ENCODE results near the gene MEFV. TPM values are rescaled to one million over a fixed set of nuclear protein-coding genes. Genes with fewer than 3 reads are reported as not detected.

MEFV gene
- total RNA-seq, 1 experiment from 2014 or later: 0.46 TPM

DNA sequence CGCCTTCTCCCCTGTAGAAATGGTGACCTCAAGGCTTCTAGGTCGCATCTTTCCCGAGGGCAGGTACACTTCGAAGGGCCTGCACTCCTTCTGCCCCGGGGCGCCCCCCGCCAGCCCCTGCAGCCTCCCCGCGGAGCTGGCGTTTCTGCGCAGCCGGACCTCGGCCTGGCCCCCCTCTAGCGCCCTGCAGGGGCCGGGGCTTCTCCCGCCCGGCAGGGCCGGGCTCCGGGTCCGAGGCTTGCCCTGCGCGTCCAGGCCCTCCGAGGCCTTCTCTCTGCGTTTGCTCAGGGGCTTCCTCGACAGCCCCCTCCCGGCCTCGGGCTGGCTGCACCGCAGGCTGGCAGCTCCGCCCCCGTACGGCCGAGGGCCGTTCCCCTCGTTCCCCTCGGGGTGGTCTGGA lies 2.1 kb downstream of the MEFV start:
- Histone ChIP-seq H3K9me3 (ENCODE audit: control insufficient read depth, insufficient read depth, low read depth, low read length) (no peaks in the 10 kb centered on the region), H3K4me3 (ENCODE audit: low read depth in 2 of 2, low read length in 2 of 2) (no peak overlapping the region), H3K36me3 (ENCODE audit: control insufficient read depth, insufficient read depth, low read length) (no peaks in the 10 kb centered on the region), H3K4me1 (ENCODE audit: control insufficient read depth, insufficient read depth, low read length) (no peaks in the 10 kb centered on the region), H3K27ac (ENCODE audit: low read length) (no peak overlapping the region), H3K27me3 (ENCODE audit: control insufficient read depth, insufficient read depth, low read length) (no peaks in the 10 kb centered on the region)
- in situ Hi-C loops (cut with HindIII; ENCODE audit: low pct_unique_long_range_greater_than_20kb, low sequenced_read_pairs) (no loop called here), intact Hi-C loops (cut with micrococcal nuclease; ENCODE audit: unreplicated experiment) (no loop called here)
- no peak for TF ChIP-seq SIN3A (IDR thresholded peaks at IDR 0.05; ENCODE audit: borderline replicate concordance, insufficient read depth, low read depth, low read length)
- TF ChIP-seq POLR2AphosphoS5 (IDR thresholded peaks at IDR 0.05; ENCODE audit: low read depth, low read length): no peak
- no peak for TF ChIP-seq REST (IDR thresholded peaks at IDR 0.05; ENCODE audit: insufficient read depth in 1 of 2, low read depth in 2 of 2, low read length in 1 of 2)
- TF ChIP-seq CTCF (IDR thresholded peaks at IDR 0.05): no peak
- no peak for TF ChIP-seq TCF7L2 (IDR thresholded peaks at IDR 0.05; ENCODE audit: low read depth, low read length)
- no TSS peak for BruUV-seq (replicated peaks)
- CTCF ChIA-PET: no interaction called here
- POLR2A ChIA-PET: no interaction called here
- no peak for ATAC-seq
- no peak for DNase-seq (ENCODE audit: low read depth, low spot score)

DNA sequence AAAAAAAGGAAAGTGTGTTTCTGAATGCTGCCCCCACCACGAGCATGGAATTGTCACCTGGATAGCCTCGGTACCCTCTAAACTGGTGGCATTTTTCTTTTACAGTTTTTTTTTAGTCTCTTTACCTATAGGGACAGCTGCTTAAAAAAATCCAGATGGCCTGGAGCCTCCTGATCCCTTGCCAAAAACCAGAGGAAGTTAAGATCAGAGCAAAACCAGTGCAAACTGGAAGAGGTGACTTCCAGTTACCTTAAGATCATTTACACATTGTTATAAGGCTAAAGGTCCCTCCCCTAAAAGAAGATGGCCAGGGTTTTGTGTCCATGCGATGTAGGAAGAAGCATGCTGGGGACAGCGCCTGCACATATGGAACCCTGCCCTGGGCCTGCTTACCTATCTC lies 3.5 kb downstream of the MEFV start:
- intact Hi-C loops (cut with micrococcal nuclease; ENCODE audit: unreplicated experiment) (no loop called here), in situ Hi-C loops (cut with HindIII; ENCODE audit: low pct_unique_long_range_greater_than_20kb, low sequenced_read_pairs) (no loop called here)
- BruUV-seq (replicated peaks): no TSS peak
- POLR2A ChIA-PET: no interaction called here
- H3K27me3 ChIP-seq (ENCODE audit: control insufficient read depth, insufficient read depth, low read length): no peaks in the 10 kb centered on the region
- CTCF ChIA-PET: no interaction called here
- DNase-seq (ENCODE audit: low read depth, low spot score) (no peak), ATAC-seq (no peak)
- no peaks in the 10 kb centered on the region for H3K36me3 ChIP-seq (ENCODE audit: control insufficient read depth, insufficient read depth, low read length)
- H3K4me1 ChIP-seq (ENCODE audit: control insufficient read depth, insufficient read depth, low read length): no peaks in the 10 kb centered on the region
- no peaks in the 10 kb centered on the region for H3K9me3 ChIP-seq (ENCODE audit: control insufficient read depth, insufficient read depth, low read depth, low read length)
- no peak overlapping the region for H3K27ac ChIP-seq (ENCODE audit: low read length)
- no peak for TF ChIP-seq CTCF (IDR thresholded peaks at IDR 0.05)
- TF ChIP-seq TCF7L2 (IDR thresholded peaks at IDR 0.05; ENCODE audit: low read depth, low read length): no peak
- TF ChIP-seq POLR2AphosphoS5 (IDR thresholded peaks at IDR 0.05; ENCODE audit: low read depth, low read length): no peak
- no peak for TF ChIP-seq SIN3A (IDR thresholded peaks at IDR 0.05; ENCODE audit: borderline replicate concordance, insufficient read depth, low read depth, low read length)
- TF ChIP-seq REST (IDR thresholded peaks at IDR 0.05; ENCODE audit: insufficient read depth in 1 of 2, low read depth in 2 of 2, low read length in 1 of 2): no peak
- no peak overlapping the region for H3K4me3 ChIP-seq (ENCODE audit: low read depth in 2 of 2, low read length in 2 of 2)
